ENCODE measurements around the gene WDR6. TPM values are rescaled to one million over a fixed set of nuclear protein-coding genes. Genes with fewer than 3 reads are reported as not detected.
A peak's percentile ranks its signal among the peaks of the same experiment; 100 is the strongest.

The WDR6 gene
- total and polyA plus RNA-seq, 10 of the 15 experiments (the other 5 are each of a cell fraction or from before 2014, with no cell fraction given): 21.3 to 169 (median 107) TPM

GRCh38 chr3:49007068-49007770 lies at the start of gene WDR6 (continued):
- TF ChIP-seq PKNOX1 (IDR thresholded peaks at IDR 0.05): peak; percentile 97
- 0 out of 2 replicates have a peak, but pooled peaks have one; percentile 88 for TF ChIP-seq CHD1 (IDR thresholded peaks at IDR 0.05; ENCODE audit: low read depth, low read length)
- TF ChIP-seq IRF3 (IDR thresholded peaks at IDR 0.05): peak; percentile 88
- peak; percentile 82; the same call in 1 of the 2 replicates for TF ChIP-seq IRF5 (IDR thresholded peaks at IDR 0.05; ENCODE audit: borderline replicate concordance)
- no peak for TF ChIP-seq ZSCAN29 (IDR thresholded peaks at IDR 0.05)
- TF ChIP-seq NFYA (IDR thresholded peaks at IDR 0.05; ENCODE audit: borderline replicate concordance, low read depth, low read length): peak; percentile 66
- TF ChIP-seq SMAD1 (IDR thresholded peaks at IDR 0.05; ENCODE audit: low read depth, partially characterized antibody): peak; percentile 56
- TF ChIP-seq ZNF207 (IDR thresholded peaks at IDR 0.05; ENCODE audit: borderline replicate concordance): peak; percentile 77
- TF ChIP-seq NKRF (conservative IDR thresholded peaks at IDR 0.05): peak; percentile 78
- TF ChIP-seq SIX5 (IDR thresholded peaks at IDR 0.05; ENCODE audit: low read depth, low read length, severe bottlenecking): no peak
- peak; percentile 97 for TF ChIP-seq USF1 (IDR thresholded peaks at IDR 0.05; ENCODE audit: borderline replicate concordance, extremely low read length, insufficient read depth, low read depth, low read length)
- TF ChIP-seq CBX5 (IDR thresholded peaks at IDR 0.05; ENCODE audit: low read depth): no peak
- no peak for TF ChIP-seq BMI1 (IDR thresholded peaks at IDR 0.05; ENCODE audit: borderline replicate concordance)
- TF ChIP-seq SUZ12 (IDR thresholded peaks at IDR 0.05; ENCODE audit: unreplicated experiment): no peak
- TF ChIP-seq RUNX3 (IDR thresholded peaks at IDR 0.05; ENCODE audit: low read length): peak; percentile 75
- peak in 1 of 2 experiments; percentile 35; a peak in 1 of 4 replicates for TF ChIP-seq EP300 (IDR thresholded peaks at IDR 0.05; ENCODE audit: borderline replicate concordance in 1 of 2, control insufficient read depth in 1 of 2, low read depth in 2 of 2, low read length in 2 of 2)
- TF ChIP-seq ZNF622 (IDR thresholded peaks at IDR 0.05): no peak
- peak; percentile 76; the same call in 1 of the 2 replicates for TF ChIP-seq CREB1 (IDR thresholded peaks at IDR 0.05; ENCODE audit: low read depth)
- peak; percentile 74 for TF ChIP-seq HDGF (IDR thresholded peaks at IDR 0.05)
- TF ChIP-seq SP1 (IDR thresholded peaks at IDR 0.05; ENCODE audit: low read depth, low read length): peak; percentile 97
- TF ChIP-seq RELB (IDR thresholded peaks at IDR 0.05; ENCODE audit: low read depth): peak; percentile 66
